ENCODE results near the gene RTN4R.
"Not testable (repeated sequence)": the region's sequence is repeated elsewhere in the genome, so short reads cannot be mapped to it uniquely, and the experiment has no call there.

RTN4R gene

DNA sequence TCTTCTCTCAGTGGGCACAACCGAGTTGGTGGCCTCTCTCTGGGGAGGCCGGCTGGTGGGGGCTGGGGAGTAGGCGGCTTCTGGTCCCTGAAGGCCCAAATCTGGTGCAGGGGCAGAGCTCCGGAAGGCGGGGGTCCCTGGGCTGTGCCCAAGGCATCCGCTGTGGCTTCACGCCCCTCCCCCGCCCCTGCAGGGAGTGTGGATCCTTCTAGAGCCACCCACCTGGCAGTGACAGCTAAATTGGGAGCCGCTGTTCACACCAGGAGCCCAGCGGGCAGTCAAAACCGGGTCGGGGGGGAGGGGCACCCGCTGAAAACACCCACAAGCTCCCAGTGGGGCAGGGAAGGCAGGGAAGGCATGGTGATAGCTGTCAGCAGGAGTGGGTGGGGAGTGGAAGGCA is 4.6 kb upstream of the RTN4R start:
- DNase-seq (ENCODE audit: low spot score): no peak
- in situ Hi-C loops (cut with MboI; ENCODE audit: low pct_unique_long_range_greater_than_20kb, low sequenced_read_pairs, unreplicated experiment): no loop called here
- TF ChIP-seq, protein P1, sequence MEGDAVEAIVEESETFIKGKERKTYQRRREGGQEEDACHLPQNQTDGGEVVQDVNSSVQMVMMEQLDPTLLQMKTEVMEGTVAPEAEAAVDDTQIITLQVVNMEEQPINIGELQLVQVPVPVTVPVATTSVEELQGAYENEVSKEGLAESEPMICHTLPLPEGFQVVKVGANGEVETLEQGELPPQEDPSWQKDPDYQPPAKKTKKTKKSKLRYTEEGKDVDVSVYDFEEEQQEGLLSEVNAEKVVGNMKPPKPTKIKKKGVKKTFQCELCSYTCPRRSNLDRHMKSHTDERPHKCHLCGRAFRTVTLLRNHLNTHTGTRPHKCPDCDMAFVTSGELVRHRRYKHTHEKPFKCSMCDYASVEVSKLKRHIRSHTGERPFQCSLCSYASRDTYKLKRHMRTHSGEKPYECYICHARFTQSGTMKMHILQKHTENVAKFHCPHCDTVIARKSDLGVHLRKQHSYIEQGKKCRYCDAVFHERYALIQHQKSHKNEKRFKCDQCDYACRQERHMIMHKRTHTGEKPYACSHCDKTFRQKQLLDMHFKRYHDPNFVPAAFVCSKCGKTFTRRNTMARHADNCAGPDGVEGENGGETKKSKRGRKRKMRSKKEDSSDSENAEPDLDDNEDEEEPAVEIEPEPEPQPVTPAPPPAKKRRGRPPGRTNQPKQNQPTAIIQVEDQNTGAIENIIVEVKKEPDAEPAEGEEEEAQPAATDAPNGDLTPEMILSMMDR (IDR thresholded peaks at IDR 0.05; ENCODE audit: extremely low read depth, insufficient read depth, missing control alignments): no peak

DNA sequence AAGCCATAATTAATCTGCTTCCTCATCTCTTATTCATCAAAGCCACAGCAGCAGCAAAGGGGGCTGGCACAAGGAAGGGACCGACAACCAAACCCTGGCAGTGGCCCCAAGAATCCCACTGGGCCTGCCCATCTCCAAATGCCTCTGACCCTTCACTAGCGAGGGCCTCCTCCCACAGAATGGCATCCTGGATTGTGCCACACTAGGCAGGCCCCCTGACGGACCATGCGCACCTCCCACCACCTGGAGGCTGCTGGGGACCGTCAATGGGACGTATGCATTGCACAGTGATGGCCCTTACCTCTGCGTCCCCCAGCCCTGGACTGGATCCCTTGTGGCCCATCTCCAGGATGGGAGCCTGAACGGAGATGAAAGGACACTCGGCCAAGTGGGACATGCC is 4.1 kb upstream of the RTN4R start:
- in situ Hi-C loops (cut with MboI; ENCODE audit: low pct_unique_long_range_greater_than_20kb, low sequenced_read_pairs, unreplicated experiment): no loop called here
- TF ChIP-seq, protein P1 (IDR thresholded peaks at IDR 0.05; ENCODE audit: extremely low read depth, insufficient read depth, missing control alignments): no peak

DNA sequence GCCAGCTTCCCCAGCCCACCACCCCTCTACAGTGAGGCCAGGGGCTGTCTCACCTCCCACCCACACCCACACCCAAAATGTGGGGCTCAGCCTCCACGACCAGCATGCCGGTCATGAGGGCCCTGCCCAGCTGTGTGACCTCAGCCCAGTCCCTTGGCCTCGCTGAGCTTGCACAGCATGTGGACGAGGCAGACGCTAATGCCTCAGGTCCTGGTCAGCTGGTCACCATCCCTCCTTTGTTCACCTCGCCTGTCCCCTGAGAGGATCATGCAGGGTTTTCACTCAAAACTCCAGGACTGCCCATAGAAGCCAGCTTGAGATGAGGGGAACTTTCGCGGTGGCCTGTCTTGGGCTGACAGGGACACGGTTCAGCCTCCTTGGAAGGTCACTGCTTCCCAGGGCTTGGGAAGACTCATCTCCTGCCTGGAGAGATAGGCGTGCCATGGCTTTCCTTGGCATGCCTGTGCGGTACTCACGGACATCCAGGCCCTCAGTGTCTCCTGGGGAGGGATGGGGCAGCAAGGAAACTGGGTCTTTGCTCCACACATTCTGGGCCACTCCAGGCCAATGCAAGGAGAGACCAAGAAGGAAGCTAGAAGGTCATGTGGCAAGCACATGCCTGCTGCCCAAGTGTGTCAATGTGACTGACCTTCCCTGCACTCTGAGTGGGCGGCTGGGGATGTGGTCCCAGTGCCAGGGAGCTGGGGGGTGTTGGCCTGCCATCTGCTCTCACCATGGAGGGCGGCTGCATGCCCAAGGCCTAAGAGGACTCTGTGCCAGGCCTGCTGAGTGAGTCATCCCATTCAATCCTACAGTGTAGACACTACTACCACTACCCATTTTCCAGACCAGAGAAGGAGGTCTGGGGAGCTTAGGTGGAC is 3.2 kb upstream of the RTN4R start:
- TF ChIP-seq, protein P1 (IDR thresholded peaks at IDR 0.05; ENCODE audit: extremely low read depth, insufficient read depth, missing control alignments): no peak
- in situ Hi-C loops (cut with MboI; ENCODE audit: low pct_unique_long_range_greater_than_20kb, low sequenced_read_pairs, unreplicated experiment): no loop called here
- DNase-seq (ENCODE audit: low spot score): no peak

More for the DNA sequence above, 4.1 kb upstream of the RTN4R start:
- DNase-seq (ENCODE audit: low spot score): no peak

DNA sequence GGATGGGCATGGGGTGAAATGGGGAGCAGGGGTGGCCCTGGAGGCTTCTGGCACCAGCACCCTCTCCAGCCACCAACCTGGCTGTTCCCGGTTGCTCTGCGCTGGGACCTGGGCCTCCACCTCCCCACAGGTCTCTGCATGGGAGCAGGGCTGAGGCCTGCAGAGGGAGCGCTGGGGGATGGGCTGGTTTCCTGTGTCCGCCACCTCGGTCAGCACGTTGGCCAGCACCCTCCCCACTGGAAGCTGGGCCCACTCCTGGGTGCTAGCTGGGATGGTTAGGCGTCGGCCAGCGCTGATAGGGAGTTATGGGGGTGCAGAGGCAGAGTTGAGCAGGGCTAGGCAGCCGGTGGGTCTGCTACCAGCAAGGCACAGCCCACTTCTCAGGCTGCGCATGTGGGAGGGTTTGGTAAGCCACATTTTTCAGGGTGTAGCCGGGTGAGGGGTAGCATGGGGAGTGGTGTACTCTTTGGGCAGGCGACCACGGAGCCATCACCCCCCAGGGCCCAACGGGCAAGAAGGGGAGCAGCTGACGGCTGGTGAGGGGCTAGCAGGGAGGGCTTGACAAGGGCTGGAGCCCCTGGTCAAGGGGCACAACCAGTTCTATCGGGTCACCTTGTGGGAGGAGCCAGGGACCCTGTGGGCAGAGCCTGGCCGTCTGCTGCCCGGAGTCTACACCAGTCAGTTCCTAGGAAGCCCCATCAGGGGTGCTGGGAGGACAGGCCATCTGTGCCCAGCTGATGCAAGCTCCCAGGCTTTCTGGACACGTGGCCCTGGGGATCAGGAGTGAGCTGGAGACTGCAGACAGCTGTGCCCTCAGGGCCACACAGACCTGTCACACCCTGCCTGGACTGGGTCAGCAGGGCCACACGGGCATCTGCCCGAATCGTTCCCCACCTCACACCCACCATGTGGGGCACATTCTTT is 2.3 kb upstream of the RTN4R start:
- in situ Hi-C loops (cut with MboI; ENCODE audit: low pct_unique_long_range_greater_than_20kb, low sequenced_read_pairs, unreplicated experiment): not testable (repeated sequence)

DNA sequence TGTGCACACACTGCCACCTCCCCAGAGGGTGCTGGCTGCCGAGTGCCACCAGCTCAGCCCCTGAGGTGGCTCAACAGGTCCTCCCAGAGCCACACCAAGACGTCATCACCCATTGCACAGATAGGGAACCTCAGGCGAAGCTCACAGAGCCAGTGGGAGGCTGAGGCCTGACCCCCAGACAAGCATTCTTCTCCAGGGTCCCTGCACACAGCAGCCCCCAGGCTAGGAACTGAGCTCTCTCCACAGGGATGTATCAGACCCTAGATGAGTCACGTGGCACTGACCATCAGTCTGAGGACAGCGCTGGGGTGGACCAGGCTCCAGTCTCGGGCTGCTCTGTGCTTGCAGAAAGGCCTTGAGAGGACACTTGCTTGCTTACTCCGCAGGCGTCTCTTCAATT is 1.6 kb upstream of the RTN4R start:
- in situ Hi-C loops (cut with MboI; ENCODE audit: low pct_unique_long_range_greater_than_20kb, low sequenced_read_pairs, unreplicated experiment): not testable (repeated sequence)

More for the DNA sequence above, 2.3 kb upstream of the RTN4R start:
- not testable (repeated sequence) for DNase-seq (ENCODE audit: low spot score)

DNA sequence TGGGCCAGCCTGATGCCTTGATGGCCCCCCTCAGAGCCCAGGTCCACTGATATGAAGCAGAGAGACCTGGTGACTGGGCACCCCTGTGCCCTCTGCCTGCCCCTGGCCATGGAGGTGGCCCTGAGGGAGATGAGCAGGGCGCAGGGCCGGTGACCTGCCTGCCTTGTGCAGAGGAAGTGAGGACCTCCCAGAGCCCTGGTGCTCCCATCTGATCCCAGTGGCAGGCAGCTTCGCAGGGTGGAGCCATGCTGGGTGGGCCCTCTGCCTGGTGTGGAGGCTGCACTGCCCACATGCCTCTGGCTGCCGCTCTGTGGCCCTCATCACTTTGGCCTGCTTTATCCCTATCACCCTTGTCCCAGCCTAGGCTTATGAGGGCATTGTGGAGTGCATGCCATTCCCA is 1.1 kb upstream of the RTN4R start:
- DNase-seq (ENCODE audit: low spot score); in situ Hi-C loops (cut with MboI; ENCODE audit: low pct_unique_long_range_greater_than_20kb, low sequenced_read_pairs, unreplicated experiment): not testable (repeated sequence)

More for the DNA sequence above, 1.6 kb upstream of the RTN4R start:
- DNase-seq (ENCODE audit: low spot score): not testable (repeated sequence)

DNA sequence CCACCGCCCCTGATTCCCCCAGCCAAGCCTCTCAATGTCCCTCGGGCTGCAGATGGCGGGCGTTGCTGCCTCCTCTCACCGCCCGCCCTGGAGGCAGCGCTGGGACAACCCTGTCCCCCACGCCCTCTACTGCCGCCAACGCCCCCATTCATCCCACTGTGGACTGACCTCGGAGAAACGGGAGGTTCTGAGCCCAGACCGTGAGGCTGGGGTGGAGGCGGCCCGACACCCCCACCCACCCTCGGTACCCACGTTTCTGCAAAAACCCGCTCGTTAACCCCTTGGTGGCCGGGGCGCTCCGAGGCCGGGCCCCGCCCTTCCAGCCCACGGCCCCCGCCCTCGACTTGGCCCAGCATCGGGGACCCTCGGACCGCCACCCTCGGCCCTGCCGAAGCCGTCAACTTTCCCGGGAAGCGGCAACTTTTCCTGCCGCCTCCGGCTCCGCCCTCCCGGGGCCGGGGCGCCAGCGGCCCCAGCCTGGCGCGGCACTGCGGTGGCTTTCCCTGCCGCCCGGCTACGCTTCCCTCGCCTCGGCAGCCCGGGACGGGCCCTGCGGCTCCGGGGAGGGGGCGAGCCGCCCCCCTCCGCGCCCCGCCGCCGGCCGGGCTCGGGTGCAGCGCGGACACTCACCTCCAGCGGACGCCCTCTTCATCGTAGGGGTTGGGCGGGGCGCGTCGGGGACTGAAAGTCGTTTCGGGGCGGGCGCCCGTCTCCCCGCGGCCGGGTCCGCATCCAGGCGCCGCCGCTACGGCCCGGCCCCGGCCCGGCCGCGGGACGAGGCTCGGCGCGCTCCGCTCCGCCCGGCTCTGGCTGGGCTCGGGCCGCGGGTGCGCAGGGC is 458 bp downstream of the RTN4R start:
- TF ChIP-seq, protein P1 (IDR thresholded peaks at IDR 0.05; ENCODE audit: extremely low read depth, insufficient read depth, missing control alignments): no peak
- in situ Hi-C loops (cut with MboI; ENCODE audit: low pct_unique_long_range_greater_than_20kb, low sequenced_read_pairs, unreplicated experiment): no loop called here
- DNase-seq (ENCODE audit: low spot score): no peak

DNA sequence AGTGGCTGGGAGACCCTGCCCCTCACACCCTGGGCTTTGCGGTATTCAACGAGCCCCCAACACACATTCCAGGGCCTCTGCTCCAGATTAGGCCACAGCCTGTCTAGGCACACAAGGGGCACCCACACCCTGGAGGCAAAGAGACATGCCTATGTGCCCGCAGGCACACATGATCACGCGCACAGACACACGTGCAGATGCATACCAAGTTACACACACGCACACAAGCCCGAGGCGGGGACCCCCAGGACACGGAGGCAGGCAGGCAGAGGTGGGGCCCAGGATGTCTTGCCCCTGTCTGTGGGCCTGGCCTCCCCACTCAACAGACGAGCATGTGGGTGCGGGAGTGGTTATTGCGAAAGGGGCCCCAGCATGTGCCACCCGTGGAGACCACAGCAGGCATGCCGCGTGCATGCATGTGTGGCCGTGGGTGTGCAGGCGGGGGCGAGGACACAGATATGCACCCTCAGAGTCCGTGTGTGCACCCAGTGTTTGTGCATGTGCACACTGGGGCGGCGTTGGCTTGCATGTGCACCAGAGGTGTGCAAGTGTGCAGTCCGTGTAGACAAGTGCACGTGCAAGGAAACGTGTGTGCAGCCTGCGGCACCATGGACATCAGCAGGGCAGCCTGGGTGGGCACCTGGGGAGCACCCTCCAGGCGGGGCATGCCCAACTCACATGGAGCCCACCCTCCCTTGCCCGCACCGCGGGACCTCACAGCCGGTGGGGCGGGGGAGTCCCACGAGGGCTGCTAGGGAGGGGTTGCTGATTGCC is 1.3 kb downstream of the RTN4R start:
- in situ Hi-C loops (cut with MboI; ENCODE audit: low pct_unique_long_range_greater_than_20kb, low sequenced_read_pairs, unreplicated experiment); DNase-seq (ENCODE audit: low spot score): not testable (repeated sequence)

DNA sequence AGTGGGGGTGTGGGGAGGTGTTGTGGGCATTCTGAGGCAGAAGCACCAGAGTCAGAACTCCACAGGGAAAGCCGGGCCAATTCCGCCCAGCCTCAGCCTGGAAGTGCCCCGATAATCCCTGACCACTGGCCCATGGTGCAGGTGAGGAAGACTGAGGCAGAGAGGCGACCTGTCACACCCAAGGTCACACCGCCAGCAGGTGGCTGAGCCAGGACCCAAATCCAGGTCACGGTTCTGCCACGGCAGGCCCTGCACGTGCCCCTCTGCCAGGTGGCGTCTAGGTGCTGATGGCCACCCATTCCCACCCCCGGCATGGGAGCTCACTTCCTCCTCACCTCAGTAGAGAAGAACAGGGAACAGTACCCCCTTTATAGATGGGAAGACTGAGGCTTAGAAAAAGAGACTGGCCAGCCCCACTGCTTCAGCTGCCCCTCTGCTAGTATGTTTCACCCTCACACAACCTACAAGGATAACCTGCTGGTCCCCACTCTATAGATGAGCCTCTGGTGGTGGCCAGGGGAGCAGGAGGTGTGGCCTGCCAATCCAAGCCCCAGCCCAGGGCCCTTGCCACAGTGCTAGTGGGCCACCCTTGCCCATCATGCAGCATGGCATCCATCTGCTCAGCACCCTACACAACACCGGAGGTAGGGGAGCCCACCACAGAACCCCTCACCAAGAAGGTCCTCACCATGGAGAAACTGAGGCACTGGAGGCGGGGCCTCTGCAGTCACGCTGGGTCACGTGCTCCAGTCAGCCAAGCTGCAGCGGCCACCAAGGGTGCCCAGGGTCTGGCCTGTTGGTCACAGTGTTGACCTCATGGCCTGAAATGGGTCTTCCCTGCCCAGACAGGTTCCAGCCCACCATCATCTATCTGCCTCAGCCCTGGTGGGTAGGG is 2.1 kb downstream of the RTN4R start:
- in situ Hi-C loops (cut with MboI; ENCODE audit: low pct_unique_long_range_greater_than_20kb, low sequenced_read_pairs, unreplicated experiment); DNase-seq (ENCODE audit: low spot score): not testable (repeated sequence)

Data from GM13977 (cell line).